ENCODE results near the gene EXOC1. TPM values are rescaled to one million over a fixed set of nuclear protein-coding genes. Genes with fewer than 3 reads are reported as not detected.

Gene EXOC1
- total and polyA plus RNA-seq, 10 of the 15 experiments (the other 5 are each of a cell fraction or from before 2014, with no cell fraction given) = 11.8 to 36.6 (median 21.1) TPM

DNA sequence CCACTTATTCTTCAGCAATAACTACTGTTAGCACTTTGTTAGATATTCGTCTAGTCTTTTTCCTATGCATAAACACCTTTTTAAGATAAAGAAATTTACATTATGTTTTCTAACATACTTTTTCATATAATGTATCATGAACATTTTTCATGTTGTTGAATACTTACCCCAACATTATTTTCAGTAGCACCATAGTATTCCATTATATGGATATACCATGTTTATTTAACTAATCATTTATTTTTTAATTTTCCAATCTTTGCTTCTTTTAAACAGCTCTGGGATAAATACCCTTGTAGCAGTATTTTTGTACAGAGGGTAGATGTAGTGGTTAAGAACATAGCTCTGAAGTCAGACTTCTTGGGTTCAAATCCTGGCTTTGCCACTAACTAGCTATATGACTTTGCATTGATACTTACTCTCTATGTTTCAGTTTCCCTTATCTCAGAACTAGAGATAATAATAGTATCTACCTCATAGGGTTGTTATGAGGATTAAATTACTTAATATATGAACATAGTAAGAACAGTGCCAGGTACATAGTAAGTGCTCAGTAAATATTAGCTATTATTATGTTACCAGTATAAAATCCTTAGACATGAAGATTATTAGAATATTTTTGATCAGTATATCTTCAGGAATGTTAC, 11.3 kb downstream of the EXOC1 start:
- ChIA-PET RAD21 (ENCODE audit: unreplicated experiment) (no interaction called here), CTCF (interaction anchor here (0.6 to 4.4 kb wide), 6 partner anchors 10 to 519 kb away, joined by 3 to 27 read pairs (median 8); partner anchors contain the start of genes CEP135, EXOC1 and SRD5A3), SMC1A (ENCODE audit: uncharacterized antibody, unreplicated experiment) (interaction anchor here (0.9 to 1.1 kb wide), 2 partner anchors 22 to 519 kb away, joined by 3 to 4 read pairs; partner anchors contain the start of gene SRD5A3), POLR2A (no interaction called here)
- H3K79me2 ChIP-seq (ENCODE audit: control insufficient read depth, insufficient read depth, low read length) = no peaks in the 10 kb centered on the region
- FAIRE-seq (no peak), ATAC-seq (no peak), DNase-seq (ENCODE audit: low read depth, low spot score) (no peak)
- H3K4me1 ChIP-seq (ENCODE audit: control insufficient read depth, insufficient read depth, low read length) = peaks cover 7% of the 10 kb centered on the region; the same call in 1 of the 2 replicates
- H3K4me2 ChIP-seq (ENCODE audit: control insufficient read depth, insufficient read depth) = no peak overlapping the region
- intact Hi-C loops (cut with micrococcal nuclease; ENCODE audit: unreplicated experiment) (loop anchor here (5.0 kb wide), 1 partner anchor 517 kb away; the partner anchor contains the start of gene SRD5A3), in situ Hi-C loops (cut with MboI) (loop anchor here (25.0 kb wide), 1 partner anchor 452 kb away; no protein-coding TSS in a partner anchor)
- H3K27me3 ChIP-seq (replicated peaks in 1 of 2; ENCODE audit: control insufficient read depth in 2 of 2, insufficient read depth in 2 of 2, low read length in 1 of 2) = no peaks in the 10 kb centered on the region
- no peak overlapping the region for H3K4me3 ChIP-seq
- H2AFZ ChIP-seq (ENCODE audit: control insufficient read depth, low read depth, low read length) = no peak overlapping the region
- no peaks in the 10 kb centered on the region for H4K20me1 ChIP-seq (ENCODE audit: control insufficient read depth, insufficient read depth)
- no peak overlapping the region for H3K27ac ChIP-seq (ENCODE audit: control insufficient read depth, insufficient read depth)
- no peaks in the 10 kb centered on the region for H3K9me3 ChIP-seq (replicated peaks; ENCODE audit: control insufficient read depth, insufficient read depth, low read length)
- no peak overlapping the region for H3K9ac ChIP-seq (ENCODE audit: control insufficient read depth, insufficient read depth, low read length)
- 96% methylated on average over 1 of the region's 1 CpG for WGBS (ENCODE audit: insufficient coverage, insufficient replicate concordance, low lambda C conversion rate, missing lambda C conversion rate)
- BruUV-seq (replicated peaks) = no TSS peak
- peaks cover 0 to under 1% of the 10 kb centered on the region in 2 experiments; a peak in 1 of 4 replicates for H3K36me3 ChIP-seq (ENCODE audit: control insufficient read depth in 2 of 2, insufficient read depth in 2 of 2, low read length in 1 of 2)
- TF ChIP-seq SIN3A (IDR thresholded peaks at IDR 0.05; ENCODE audit: low read depth, low read length) (no peak), RB1 (IDR thresholded peaks at IDR 0.05; ENCODE audit: borderline replicate concordance) (no peak), JUND (IDR thresholded peaks at IDR 0.05; ENCODE audit: low read depth, low read length) (no peak), TARDBP (IDR thresholded peaks at IDR 0.05; ENCODE audit: borderline replicate concordance) (no peak), SREBF1 (IDR thresholded peaks at IDR 0.05; ENCODE audit: low read length) (no peak), MYC (IDR thresholded peaks at IDR 0.05; ENCODE audit: insufficient read depth, insufficient read length, insufficient replicate concordance, low read length, severe bottlenecking) (no peak), STAT3 (IDR thresholded peaks at IDR 0.05; ENCODE audit: low read depth, low read length) (no peak), RUNX3 (IDR thresholded peaks at IDR 0.05; ENCODE audit: low read length) (no peak), LARP7 (IDR thresholded peaks at IDR 0.05) (no peak), NFYA (IDR thresholded peaks at IDR 0.05; ENCODE audit: borderline replicate concordance, low read depth, low read length) (no peak)
- TF ChIP-seq, protein P1, sequence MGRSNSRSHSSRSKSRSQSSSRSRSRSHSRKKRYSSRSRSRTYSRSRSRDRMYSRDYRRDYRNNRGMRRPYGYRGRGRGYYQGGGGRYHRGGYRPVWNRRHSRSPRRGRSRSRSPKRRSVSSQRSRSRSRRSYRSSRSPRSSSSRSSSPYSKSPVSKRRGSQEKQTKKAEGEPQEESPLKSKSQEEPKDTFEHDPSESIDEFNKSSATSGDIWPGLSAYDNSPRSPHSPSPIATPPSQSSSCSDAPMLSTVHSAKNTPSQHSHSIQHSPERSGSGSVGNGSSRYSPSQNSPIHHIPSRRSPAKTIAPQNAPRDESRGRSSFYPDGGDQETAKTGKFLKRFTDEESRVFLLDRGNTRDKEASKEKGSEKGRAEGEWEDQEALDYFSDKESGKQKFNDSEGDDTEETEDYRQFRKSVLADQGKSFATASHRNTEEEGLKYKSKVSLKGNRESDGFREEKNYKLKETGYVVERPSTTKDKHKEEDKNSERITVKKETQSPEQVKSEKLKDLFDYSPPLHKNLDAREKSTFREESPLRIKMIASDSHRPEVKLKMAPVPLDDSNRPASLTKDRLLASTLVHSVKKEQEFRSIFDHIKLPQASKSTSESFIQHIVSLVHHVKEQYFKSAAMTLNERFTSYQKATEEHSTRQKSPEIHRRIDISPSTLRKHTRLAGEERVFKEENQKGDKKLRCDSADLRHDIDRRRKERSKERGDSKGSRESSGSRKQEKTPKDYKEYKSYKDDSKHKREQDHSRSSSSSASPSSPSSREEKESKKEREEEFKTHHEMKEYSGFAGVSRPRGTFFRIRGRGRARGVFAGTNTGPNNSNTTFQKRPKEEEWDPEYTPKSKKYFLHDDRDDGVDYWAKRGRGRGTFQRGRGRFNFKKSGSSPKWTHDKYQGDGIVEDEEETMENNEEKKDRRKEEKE (IDR thresholded peaks at IDR 0.05) = no peak
- TF ChIP-seq, protein P2, sequence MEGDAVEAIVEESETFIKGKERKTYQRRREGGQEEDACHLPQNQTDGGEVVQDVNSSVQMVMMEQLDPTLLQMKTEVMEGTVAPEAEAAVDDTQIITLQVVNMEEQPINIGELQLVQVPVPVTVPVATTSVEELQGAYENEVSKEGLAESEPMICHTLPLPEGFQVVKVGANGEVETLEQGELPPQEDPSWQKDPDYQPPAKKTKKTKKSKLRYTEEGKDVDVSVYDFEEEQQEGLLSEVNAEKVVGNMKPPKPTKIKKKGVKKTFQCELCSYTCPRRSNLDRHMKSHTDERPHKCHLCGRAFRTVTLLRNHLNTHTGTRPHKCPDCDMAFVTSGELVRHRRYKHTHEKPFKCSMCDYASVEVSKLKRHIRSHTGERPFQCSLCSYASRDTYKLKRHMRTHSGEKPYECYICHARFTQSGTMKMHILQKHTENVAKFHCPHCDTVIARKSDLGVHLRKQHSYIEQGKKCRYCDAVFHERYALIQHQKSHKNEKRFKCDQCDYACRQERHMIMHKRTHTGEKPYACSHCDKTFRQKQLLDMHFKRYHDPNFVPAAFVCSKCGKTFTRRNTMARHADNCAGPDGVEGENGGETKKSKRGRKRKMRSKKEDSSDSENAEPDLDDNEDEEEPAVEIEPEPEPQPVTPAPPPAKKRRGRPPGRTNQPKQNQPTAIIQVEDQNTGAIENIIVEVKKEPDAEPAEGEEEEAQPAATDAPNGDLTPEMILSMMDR (IDR thresholded peaks at IDR 0.05 in 2 of 3, conservative IDR thresholded peaks at IDR 0.05 in 1 of 3; ENCODE audit: control insufficient read depth in 2 of 3, extremely low read depth in 1 of 3, insufficient read depth in 1 of 3, low read depth in 3 of 3, low read length in 3 of 3) = no peak
- TF ChIP-seq, protein P3, sequence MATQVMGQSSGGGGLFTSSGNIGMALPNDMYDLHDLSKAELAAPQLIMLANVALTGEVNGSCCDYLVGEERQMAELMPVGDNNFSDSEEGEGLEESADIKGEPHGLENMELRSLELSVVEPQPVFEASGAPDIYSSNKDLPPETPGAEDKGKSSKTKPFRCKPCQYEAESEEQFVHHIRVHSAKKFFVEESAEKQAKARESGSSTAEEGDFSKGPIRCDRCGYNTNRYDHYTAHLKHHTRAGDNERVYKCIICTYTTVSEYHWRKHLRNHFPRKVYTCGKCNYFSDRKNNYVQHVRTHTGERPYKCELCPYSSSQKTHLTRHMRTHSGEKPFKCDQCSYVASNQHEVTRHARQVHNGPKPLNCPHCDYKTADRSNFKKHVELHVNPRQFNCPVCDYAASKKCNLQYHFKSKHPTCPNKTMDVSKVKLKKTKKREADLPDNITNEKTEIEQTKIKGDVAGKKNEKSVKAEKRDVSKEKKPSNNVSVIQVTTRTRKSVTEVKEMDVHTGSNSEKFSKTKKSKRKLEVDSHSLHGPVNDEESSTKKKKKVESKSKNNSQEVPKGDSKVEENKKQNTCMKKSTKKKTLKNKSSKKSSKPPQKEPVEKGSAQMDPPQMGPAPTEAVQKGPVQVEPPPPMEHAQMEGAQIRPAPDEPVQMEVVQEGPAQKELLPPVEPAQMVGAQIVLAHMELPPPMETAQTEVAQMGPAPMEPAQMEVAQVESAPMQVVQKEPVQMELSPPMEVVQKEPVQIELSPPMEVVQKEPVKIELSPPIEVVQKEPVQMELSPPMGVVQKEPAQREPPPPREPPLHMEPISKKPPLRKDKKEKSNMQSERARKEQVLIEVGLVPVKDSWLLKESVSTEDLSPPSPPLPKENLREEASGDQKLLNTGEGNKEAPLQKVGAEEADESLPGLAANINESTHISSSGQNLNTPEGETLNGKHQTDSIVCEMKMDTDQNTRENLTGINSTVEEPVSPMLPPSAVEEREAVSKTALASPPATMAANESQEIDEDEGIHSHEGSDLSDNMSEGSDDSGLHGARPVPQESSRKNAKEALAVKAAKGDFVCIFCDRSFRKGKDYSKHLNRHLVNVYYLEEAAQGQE (IDR thresholded peaks at IDR 0.05; ENCODE audit: low read depth, low read length) = no peak

Measured in GM12878 (cell line).